Kidney (tissue), 14 donors: ENCODE data around the gene LRP2BP. TPM values are rescaled to one million over a fixed set of nuclear protein-coding genes. Genes with fewer than 3 reads are reported as not detected.

Experiments used
- DNase-seq, 5 donors: peaks; one replicate each; pipeline ENCODE4 v3.0.0-alpha.2; 2013 to 2020
- FAIRE-seq: peaks from 2 replicates; lab custom pipeline; 2012; peaks lifted over from hg19 to GRCh38; lab: Jason Lieb, UNC
- H3K27ac ChIP-seq, 2 donors: one replicate each; pipeline ENCODE4 v1.7.0; 2013; ENCODE audit warnings: low read depth in 2 of 2, low read length in 2 of 2, inconsistent platforms in 1 of 2
- H3K27me3 ChIP-seq: one replicate; pipeline ENCODE4 v1.7.1; 2013; ENCODE audit warnings: low read length, inconsistent platforms; ENCODE audit not compliant: control insufficient read depth, insufficient read depth
- H3K36me3 ChIP-seq, 3 donors: one replicate each; pipeline versions ENCODE4 v1.7.0 to v1.7.1; 2013; ENCODE audit warnings: low read length in 3 of 3, control low read depth in 1 of 3, inconsistent platforms in 1 of 3; ENCODE audit not compliant: insufficient read depth in 3 of 3, control insufficient read depth in 2 of 3
- H3K4me1 ChIP-seq, 3 donors: one replicate each; pipeline versions ENCODE4 v1.7.0 to v1.7.1; 2013; ENCODE audit warnings: low read length in 3 of 3, inconsistent platforms in 1 of 3, low read depth in 1 of 3; ENCODE audit not compliant: control insufficient read depth in 2 of 3, insufficient read depth in 2 of 3
- H3K4me3 ChIP-seq, 3 donors: one replicate each; pipeline versions ENCODE4 v1.7.0 to v1.8.1; 2013; ENCODE audit warnings: low read length in 3 of 3, control low read depth in 1 of 3, inconsistent platforms in 1 of 3
- H3K9ac ChIP-seq, 3 donors: one replicate each; pipeline versions ENCODE4 v1.7.0 to v1.7.1; 2013; ENCODE audit warnings: low read length in 3 of 3, control low read depth in 1 of 3, inconsistent platforms in 1 of 3
- H3K9me3 ChIP-seq, 3 donors: one replicate each; pipeline versions ENCODE4 v1.7.0 to v1.7.1; 2013; ENCODE audit warnings: low read length in 3 of 3, control low read depth in 1 of 3, inconsistent platforms in 1 of 3; ENCODE audit not compliant: control insufficient read depth in 2 of 3, insufficient read depth in 1 of 3
- intact Hi-C: fragments of 100-400 bp; cut with DNase I; formaldehyde crosslinking; loops from one replicate; pipeline ENCODE4 v1.11.1; 2022
- polyA plus RNA-seq: library from polyadenylated mRNA; stranded (reverse); fragments of 350-450 nt; fragmentation: Illumina TruSeq; extraction: RNeasy Lipid Tissue Mini Kit (QIAGEN cat#74804); gene quantifications from one replicate; pipeline ENCODE4 v1.2.3, GENCODE V29; 2014; ENCODE audit warnings: low read depth, low replicate concordance; ENCODE audit not compliant: insufficient read depth
- total RNA-seq: library from RNA; stranded (reverse); fragmentation: NEBNext Ultra II Directional; extraction: Animal tissue kit (Norgen Biotek cat#: 25700); gene quantifications from one replicate; pipeline ENCODE4 v1.2.1, GENCODE V29; 2021
- TF ChIP-seq, protein P1 (sequence below): IDR thresholded peaks from 3 replicates; pipeline ENCODE4 v1.5.1; 2012; ENCODE audit warnings: mild to moderate bottlenecking, moderate library complexity, borderline replicate concordance; ENCODE audit not compliant: insufficient read depth; ENCODE audit errors: extremely low read depth
- donor health status: control.
- donor health status: control.
- donor health status: control.
- donor health status: control.
- donor health status: control.
- donor health status: DM: yes; HTN: yes; CAD: no.
- donor health status: Normal renal cell carcinoma (clear cell type).

Gene LRP2BP
- total and polyA plus RNA-seq, 2 donors from 2014 or later, result 0.99 to 1.9 TPM

DNA sequence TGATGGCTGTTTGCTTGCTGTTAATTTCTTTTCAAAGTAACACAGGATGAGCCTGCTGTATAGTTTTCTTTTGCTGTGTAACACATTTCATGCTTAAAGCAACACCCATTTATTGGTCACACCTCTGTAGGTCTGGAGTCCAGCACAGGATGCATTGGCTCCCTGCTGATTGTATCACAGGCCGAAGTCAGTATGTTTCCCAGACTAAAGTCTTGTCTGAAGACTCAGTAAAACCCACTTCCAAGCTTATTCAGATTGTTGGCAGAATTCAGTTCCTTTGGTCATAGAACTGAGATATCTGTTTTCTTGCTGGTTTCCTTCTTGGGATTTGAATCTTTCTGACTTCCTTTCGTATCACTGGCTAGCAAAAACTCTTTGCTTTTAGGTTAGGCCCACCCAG lies 54.3 kb downstream of the LRP2BP start:
- peaks cover 0 to 9% (median 8%) of the 10 kb centered on the region in 3 donors for H3K36me3 ChIP-seq
- H3K4me1 ChIP-seq, result peaks cover 0 to 2% (median 0%) of the 10 kb centered on the region in 3 donors
- H3K27ac ChIP-seq, result no peak overlapping the region
- intact Hi-C loops, result no loop called here
- no peak overlapping the region for H3K9ac ChIP-seq
- no peaks in the 10 kb centered on the region for H3K9me3 ChIP-seq
- H3K27me3 ChIP-seq, result no peaks in the 10 kb centered on the region
- TF ChIP-seq, protein P1, sequence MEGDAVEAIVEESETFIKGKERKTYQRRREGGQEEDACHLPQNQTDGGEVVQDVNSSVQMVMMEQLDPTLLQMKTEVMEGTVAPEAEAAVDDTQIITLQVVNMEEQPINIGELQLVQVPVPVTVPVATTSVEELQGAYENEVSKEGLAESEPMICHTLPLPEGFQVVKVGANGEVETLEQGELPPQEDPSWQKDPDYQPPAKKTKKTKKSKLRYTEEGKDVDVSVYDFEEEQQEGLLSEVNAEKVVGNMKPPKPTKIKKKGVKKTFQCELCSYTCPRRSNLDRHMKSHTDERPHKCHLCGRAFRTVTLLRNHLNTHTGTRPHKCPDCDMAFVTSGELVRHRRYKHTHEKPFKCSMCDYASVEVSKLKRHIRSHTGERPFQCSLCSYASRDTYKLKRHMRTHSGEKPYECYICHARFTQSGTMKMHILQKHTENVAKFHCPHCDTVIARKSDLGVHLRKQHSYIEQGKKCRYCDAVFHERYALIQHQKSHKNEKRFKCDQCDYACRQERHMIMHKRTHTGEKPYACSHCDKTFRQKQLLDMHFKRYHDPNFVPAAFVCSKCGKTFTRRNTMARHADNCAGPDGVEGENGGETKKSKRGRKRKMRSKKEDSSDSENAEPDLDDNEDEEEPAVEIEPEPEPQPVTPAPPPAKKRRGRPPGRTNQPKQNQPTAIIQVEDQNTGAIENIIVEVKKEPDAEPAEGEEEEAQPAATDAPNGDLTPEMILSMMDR, result no peak
- FAIRE-seq (no peak), DNase-seq (no peak)
- no peak overlapping the region for H3K4me3 ChIP-seq

DNA sequence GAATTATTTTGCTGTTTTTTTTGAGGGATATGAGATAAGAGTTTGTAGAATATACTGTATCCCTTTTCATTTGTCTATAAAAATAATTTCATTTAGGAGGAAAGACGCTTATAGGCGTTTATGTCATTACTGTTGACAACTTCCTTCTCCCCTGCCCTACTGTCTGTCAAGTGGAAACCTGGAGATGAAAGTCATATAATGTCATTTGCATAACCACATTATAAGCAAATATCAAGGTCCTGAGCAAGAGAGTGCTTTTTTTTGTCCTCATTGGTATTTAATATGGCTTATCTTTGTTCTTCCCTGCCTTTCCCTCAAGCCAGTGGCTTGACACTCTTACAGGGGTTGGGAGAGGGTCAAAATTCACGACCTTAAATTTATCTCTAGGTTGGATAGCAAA lies 55.8 kb downstream of the LRP2BP start:
- no peak for FAIRE-seq
- Histone ChIP-seq H3K27ac (no peak overlapping the region), H3K9ac (no peak overlapping the region), H3K4me1 (peaks cover 0 to 2% (median 0%) of the 10 kb centered on the region in 3 donors), H3K4me3 (no peak overlapping the region), H3K36me3 (peaks cover 0 to 9% (median 8%) of the 10 kb centered on the region in 3 donors), H3K9me3 (no peaks in the 10 kb centered on the region), H3K27me3 (no peaks in the 10 kb centered on the region)
- no peak for DNase-seq
- intact Hi-C loops, result no loop called here
- TF ChIP-seq, protein P1, result no peak

GRCh38 chr4:185335579-185335978 lies 60.1 kb downstream of the LRP2BP start:
- Histone ChIP-seq H3K27ac (no peak overlapping the region), H3K27me3 (no peaks in the 10 kb centered on the region), H3K9me3 (no peaks in the 10 kb centered on the region), H3K4me3 (no peak overlapping the region), H3K36me3 (peaks cover 0 to 2% (median 0%) of the 10 kb centered on the region in 3 donors), H3K9ac (no peak overlapping the region), H3K4me1 (no peaks in the 10 kb centered on the region)
- intact Hi-C loops, result no loop called here
- FAIRE-seq, result no peak
- no peak for DNase-seq
- TF ChIP-seq, protein P1, result no peak

- DNase-seq, result no peak
- Histone ChIP-seq H3K27me3 (no peaks in the 10 kb centered on the region), H3K9me3 (no peaks in the 10 kb centered on the region), H3K4me1 (no peaks in the 10 kb centered on the region), H3K27ac (no peak overlapping the region), H3K36me3 (no peaks in the 10 kb centered on the region), H3K9ac (no peak overlapping the region), H3K4me3 (no peak overlapping the region)
- TF ChIP-seq, protein P1, result no peak
- intact Hi-C loops, result no loop called here
- FAIRE-seq, result no peak
Measured at GRCh38 chr4:185334326-185334725, 61.4 kb downstream of the LRP2BP start.
